ENCODE results near the gene MCRIP1.
A peak's percentile ranks its signal among the peaks of the same experiment; 100 is the strongest.

The MCRIP1 gene

GRCh38 chr17:81859906-81860755 is 27.0 kb upstream of the MCRIP1 start, which contains the start of gene P4HB:
TSS of gene P4HB (minus strand) at chr17:81860535. CDS start at chr17:81860471, 64 bp downstream.
- DNase-seq (ENCODE audit: insufficient read length): no peak
- FAIRE-seq: no peak
- peak; percentile 91 for TF ChIP-seq POLR2AphosphoS5 (IDR thresholded peaks at IDR 0.05; ENCODE audit: low read depth, low read length)
- TF ChIP-seq POLR2A (IDR thresholded peaks at IDR 0.05; ENCODE audit: low read depth, low read length): peak; percentile 97
- peak; percentile 42; the same call in 1 of the 2 replicates for TF ChIP-seq TAF1 (IDR thresholded peaks at IDR 0.05; ENCODE audit: borderline replicate concordance, low read depth, low read length)

GRCh38 chr17:81858967-81859905 is 26.1 kb upstream of the MCRIP1 start:
- DNase-seq (ENCODE audit: insufficient read length) (no peak), FAIRE-seq (no peak)
- TF ChIP-seq TAF1 (IDR thresholded peaks at IDR 0.05; ENCODE audit: borderline replicate concordance, low read depth, low read length) (no peak), POLR2A (IDR thresholded peaks at IDR 0.05; ENCODE audit: low read depth, low read length) (no peak)

- DNase-seq (ENCODE audit: insufficient read length): no peak
- FAIRE-seq: no peak
- TF ChIP-seq POLR2A (IDR thresholded peaks at IDR 0.05; ENCODE audit: low read depth, low read length): no peak
- TF ChIP-seq TAF1 (IDR thresholded peaks at IDR 0.05; ENCODE audit: borderline replicate concordance, low read depth, low read length): no peak
- TF ChIP-seq POLR2AphosphoS5 (IDR thresholded peaks at IDR 0.05; ENCODE audit: low read depth, low read length): no peak
These were observed 25.3 kb upstream of the MCRIP1 start for GRCh38 chr17:81858170-81858966.

- no peak for FAIRE-seq
- TF ChIP-seq POLR2AphosphoS5 (IDR thresholded peaks at IDR 0.05; ENCODE audit: low read depth, low read length): no peak; the same call in 1 of the 2 replicates
- TF ChIP-seq TAF1 (IDR thresholded peaks at IDR 0.05; ENCODE audit: borderline replicate concordance, low read depth, low read length): no peak
- no peak for TF ChIP-seq POLR2A (IDR thresholded peaks at IDR 0.05; ENCODE audit: low read depth, low read length)
- no peak for DNase-seq (ENCODE audit: insufficient read length)
These were observed 22.1 kb upstream of the MCRIP1 start for GRCh38 chr17:81854974-81855774.

- no peak for TF ChIP-seq POLR2AphosphoS5 (IDR thresholded peaks at IDR 0.05; ENCODE audit: low read depth, low read length)
- TF ChIP-seq POLR2A (IDR thresholded peaks at IDR 0.05; ENCODE audit: low read depth, low read length): no peak; the same call in 1 of the 2 replicates
- no peak for TF ChIP-seq TAF1 (IDR thresholded peaks at IDR 0.05; ENCODE audit: borderline replicate concordance, low read depth, low read length)
- DNase-seq (ENCODE audit: insufficient read length) (no peak), FAIRE-seq (no peak)
These were observed 19.1 kb upstream of the MCRIP1 start for GRCh38 chr17:81852237-81852636.

GRCh38 chr17:81851423-81851822 is 18.3 kb upstream of the MCRIP1 start:
- FAIRE-seq (no peak), DNase-seq (ENCODE audit: insufficient read length) (no peak)
- TF ChIP-seq POLR2AphosphoS5 (IDR thresholded peaks at IDR 0.05; ENCODE audit: low read depth, low read length) (no peak), TAF1 (IDR thresholded peaks at IDR 0.05; ENCODE audit: borderline replicate concordance, low read depth, low read length) (no peak), POLR2A (IDR thresholded peaks at IDR 0.05; ENCODE audit: low read depth, low read length) (no peak)

- FAIRE-seq (no peak), DNase-seq (ENCODE audit: insufficient read length) (no peak)
- TF ChIP-seq TAF1 (IDR thresholded peaks at IDR 0.05; ENCODE audit: borderline replicate concordance, low read depth, low read length) (no peak), POLR2A (IDR thresholded peaks at IDR 0.05; ENCODE audit: low read depth, low read length) (no peak), POLR2AphosphoS5 (IDR thresholded peaks at IDR 0.05; ENCODE audit: low read depth, low read length) (no peak)
These were observed 16.4 kb upstream of the MCRIP1 start for GRCh38 chr17:81849457-81849856.

- DNase-seq (ENCODE audit: insufficient read length): no peak
- no peak for FAIRE-seq
- no peak for TF ChIP-seq TAF1 (IDR thresholded peaks at IDR 0.05; ENCODE audit: borderline replicate concordance, low read depth, low read length)
- peak; percentile 43 for TF ChIP-seq POLR2AphosphoS5 (IDR thresholded peaks at IDR 0.05; ENCODE audit: low read depth, low read length)
- TF ChIP-seq POLR2A (IDR thresholded peaks at IDR 0.05; ENCODE audit: low read depth, low read length): peak; percentile 25; the same call in 1 of the 2 replicates
These were observed 13.9 kb upstream of the MCRIP1 start for GRCh38 chr17:81846743-81847689.

All from GM12892 (cell line).